ENCODE data around the gene TMPRSS3.

TMPRSS3 gene

DNA sequence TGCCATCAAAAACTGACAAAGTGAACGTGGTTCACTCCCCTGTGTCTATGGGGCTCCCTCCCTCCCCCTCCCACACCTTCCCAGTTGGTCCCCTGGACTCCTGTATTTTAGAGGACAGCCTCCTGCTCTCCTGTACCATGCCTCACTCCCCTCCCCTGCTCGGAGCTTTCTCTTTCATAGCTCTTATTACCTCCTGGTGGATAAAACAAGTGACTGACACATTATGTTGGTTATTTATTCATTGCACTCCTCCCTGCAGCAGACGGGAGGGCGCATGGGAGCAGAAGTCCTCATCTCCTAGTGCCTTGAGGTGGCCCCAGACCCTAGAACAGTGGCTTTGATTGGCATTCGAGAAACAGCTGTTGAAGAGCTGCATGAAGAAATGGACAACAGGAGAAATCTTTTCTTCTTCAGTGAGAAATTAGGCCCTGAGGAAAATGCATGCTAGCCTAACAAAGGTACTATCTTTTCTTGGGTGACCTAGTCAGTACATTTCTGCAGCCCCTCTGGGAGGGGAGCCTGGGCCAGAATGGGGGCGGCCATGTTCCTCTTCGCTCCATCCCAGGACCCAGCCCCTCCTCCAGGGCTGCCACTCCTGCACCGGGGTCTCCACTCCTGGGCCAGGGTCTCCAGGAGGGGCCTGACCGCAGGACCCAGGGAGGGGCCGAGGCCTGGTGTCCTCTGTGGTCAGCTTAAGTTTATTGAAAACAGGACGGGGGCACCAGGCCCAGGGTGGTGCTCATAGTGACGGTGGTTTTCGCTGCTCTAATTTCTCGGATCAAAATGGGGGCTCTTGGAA is 28.3 kb downstream of the TMPRSS3 start:
- no peak for DNase-seq

- no peak for DNase-seq
Measured at GRCh38 chr21:42366292-42367010, 29.4 kb downstream of the TMPRSS3 start, which contains the start of gene TFF1. TFF1 (minus strand) TSS chr21:42366535; CDS start chr21:42366495, 40 bp downstream.

DNA sequence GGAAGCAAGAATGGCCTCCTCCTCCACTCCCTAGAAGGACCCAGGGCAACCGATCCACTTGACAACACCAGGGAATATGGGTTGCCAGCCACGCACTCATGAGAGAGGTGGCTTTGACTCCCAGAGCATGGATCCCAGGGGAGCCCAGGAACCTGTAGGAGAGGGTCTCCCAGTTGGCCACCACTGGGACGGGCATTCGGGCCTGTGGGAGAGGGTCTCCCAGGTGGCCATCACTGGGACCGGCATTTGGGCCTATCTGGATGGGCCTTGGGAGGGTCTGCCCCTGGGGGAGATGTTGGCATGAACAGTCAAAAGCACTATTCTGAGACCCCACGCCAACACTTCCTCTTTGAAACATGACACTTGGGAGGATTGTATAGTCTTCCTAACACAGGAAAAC is 30.1 kb downstream of the TMPRSS3 start:
- no peak for DNase-seq

GRCh38 chr21:42364304-42364865 is 31.5 kb downstream of the TMPRSS3 start:
- no peak for DNase-seq

DNA sequence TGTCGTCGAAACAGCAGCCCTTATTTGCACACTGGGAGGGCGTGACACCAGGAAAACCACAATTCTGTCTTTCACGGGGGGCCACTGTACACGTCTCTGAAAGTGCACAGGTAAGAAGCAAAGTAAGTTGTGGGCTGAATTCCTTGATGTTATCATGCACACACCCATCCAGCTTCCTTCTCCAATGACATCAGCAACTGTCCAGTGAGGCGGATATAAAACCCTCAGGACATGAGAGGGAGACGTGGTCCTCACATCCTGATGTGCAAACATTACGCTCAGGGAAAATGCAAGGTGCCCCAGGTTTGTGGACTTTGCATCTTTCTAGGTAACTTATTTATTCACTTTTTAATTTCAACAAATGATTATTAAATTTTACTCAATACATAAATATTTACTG is 32.5 kb downstream of the TMPRSS3 start:
- no peak for DNase-seq

DNA sequence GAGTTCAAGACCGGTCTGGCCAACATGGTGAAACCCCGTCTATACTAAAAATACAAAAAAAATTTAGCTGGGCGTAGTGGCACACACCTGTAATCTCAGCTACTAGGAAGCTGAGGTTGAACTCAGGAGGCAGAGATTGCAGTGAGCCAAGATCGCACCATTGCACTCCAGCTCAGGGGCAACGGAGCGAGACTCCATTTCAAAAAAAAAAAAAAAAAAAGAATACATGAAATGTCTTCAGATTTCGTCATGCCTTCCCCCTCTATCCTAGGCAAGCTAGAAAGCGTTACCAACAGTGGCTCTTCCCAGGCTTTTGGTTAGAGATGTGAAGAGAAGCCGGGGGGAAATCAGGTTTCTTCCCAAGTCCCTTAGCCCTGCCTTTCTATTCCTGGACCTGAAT is 33.2 kb downstream of the TMPRSS3 start:
- no peak for DNase-seq

DNA sequence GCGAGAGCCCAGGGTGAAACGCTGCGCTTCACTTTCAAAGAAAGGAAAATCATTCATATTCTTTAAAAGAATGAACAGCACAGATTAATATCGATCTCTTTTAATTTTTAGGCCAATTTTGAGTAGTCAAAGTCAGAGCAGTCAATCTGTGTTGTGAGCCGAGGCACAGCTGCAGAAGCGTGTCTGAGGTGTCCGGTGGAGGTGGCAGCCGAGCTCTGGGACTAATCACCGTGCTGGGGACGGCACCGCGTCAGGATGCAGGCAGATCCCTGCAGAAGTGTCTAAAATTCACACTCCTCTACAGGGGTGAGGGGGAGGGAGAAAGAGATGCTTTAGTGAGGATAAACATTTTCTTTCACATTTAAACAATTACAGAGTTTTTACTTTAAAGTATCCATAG is 33.7 kb downstream of the TMPRSS3 start:
- DNase-seq, result no peak

DNA sequence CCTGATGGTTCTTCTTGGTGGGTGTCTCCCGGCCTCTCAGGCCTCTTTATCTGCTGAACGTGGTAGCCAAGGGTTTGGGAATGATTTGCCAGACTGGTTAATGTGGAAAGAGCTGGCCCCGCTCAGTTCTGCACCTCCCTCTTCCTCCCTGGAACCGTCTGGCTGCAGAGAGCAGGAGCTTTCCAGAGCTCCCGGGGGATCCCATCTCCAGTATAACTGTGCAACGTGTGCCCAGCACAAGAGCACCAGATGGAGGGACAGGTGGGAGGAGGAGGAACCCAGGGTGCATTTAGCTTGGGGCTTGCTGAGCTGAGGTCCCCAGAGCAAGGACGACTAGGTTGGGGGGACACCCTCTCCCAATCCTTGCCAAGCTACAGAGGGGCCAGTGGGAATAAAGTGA is 34.6 kb downstream of the TMPRSS3 start:
- DNase-seq, result no peak

GRCh38 chr21:42360317-42360716 is 35.5 kb downstream of the TMPRSS3 start:
- no peak for DNase-seq

DNA sequence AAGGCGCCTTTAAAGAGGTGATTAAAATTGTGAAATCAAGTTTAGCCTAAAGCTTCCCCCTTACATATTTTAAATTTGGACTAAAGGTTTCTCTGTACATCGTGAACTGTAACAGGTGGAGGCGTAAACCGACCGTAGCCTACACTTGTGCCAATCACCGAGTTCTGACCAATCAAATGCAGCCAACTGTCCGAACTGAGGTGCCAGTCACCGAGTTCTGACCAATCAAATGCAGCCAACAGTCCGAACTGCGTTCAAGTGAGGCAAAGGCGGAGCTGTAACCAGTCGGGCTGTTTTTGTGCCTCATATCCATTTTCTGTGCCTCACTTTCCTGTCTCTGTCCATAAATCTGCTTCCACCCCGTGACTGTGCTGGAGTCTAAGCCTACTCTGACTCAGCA is 36.9 kb downstream of the TMPRSS3 start:
- DNase-seq, result no peak

GRCh38 chr21:42358261-42358660 is 37.6 kb downstream of the TMPRSS3 start:
- no peak for DNase-seq

DNA sequence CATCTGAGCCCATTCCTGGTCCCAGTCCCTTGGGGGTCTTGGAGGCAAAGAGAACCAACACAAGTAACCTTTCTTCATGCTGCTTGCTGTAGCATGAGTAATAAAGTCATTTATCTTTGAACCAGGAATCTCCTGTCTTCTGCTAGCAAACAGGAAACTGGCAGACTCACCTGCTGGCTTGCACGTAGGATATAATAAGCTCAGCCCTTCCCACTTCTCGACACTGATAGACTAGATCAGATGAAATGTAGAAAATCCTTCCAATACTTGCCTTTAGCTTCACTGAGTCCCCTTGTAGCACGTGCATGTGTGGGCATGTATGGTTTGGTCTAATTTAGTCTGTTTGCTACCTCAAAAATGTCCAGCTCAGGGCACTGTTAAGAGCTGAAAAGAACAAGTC is 38.5 kb downstream of the TMPRSS3 start:
- no peak for DNase-seq

GRCh38 chr21:42356650-42357049 is 39.2 kb downstream of the TMPRSS3 start:
- DNase-seq, result no peak

GRCh38 chr21:42356046-42356445 is 39.8 kb downstream of the TMPRSS3 start:
- no peak for DNase-seq

GRCh38 chr21:42353623-42354022 is 42.2 kb downstream of the TMPRSS3 start:
- DNase-seq, result no peak

GRCh38 chr21:42352441-42353095 is 43.3 kb downstream of the TMPRSS3 start:
- no peak for DNase-seq

DNA sequence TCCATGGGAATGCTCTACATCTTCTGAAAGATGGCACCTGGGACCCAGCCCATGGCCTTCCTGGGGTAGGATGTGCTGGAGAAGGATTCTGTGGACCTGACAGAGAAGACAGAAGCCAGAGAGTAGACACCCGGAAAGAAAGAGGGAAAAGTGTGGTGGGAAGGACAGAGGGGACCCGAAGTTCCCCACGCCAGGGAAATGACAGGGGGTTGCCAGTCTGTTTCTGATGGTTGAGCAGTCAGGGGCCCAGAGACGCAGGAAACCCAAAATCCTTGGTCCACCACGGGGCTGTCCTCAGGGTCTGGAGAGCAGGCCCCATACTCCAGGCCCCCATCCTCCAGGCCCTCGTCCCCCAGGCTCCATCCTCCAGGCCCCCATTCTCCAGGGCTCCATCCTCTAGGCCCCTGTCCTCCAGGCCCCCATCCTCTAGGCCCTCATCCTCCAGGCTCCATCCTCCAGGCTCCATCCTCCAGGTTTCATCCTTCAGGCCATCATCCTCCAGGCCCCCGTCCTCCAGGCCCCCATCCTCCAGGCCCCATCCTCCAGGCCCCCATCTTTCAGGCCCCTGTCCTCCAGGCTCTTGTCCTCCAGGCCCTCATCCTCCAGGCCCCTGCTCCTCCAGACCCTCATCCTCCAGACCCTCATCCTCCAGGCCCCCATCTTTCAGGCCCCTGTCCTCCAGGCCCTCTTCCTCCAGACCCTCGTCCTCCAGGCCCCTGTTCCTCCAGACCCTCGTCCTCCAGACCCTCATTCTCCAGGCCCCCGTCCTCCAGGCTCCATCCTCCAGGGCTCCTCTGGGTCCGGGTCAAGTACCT is 44.0 kb downstream of the TMPRSS3 start:
- DNase-seq, result no peak

GRCh38 chr21:42350927-42351426 is 44.9 kb downstream of the TMPRSS3 start, which contains the start of gene TFF2:
TFF2 (minus strand) TSS chr21:42350994; CDS start chr21:42350957, 37 bp downstream.
- DNase-seq, result no peak

DNA sequence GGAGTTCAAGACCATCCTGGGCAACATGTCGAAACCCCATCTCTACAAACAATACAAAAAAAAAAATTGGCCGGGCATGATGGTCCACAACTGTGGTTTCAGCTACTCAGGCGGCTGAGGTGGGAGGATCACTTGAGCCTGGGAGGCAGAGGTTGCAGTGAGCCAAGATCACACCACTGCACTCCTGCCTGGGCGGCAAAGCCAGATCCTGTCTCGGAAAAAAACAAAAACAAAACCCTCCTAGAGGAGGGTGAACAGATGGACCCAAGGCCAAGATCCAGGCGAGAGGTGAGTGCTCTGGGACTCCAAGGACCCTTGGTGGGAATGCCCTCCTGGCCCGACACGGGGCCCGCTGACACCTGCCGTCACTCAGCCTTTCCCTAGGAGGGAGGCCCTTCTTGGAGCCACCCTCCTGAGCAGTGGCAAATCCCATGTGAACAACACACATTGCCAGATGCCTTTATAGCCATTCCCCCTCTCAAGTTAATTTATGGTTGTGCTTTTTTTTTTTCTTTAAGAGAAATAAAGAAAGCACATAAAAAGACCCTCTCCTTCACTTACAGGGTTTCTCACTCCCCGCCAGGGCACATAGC is 45.4 kb downstream of the TMPRSS3 start:
- no peak for DNase-seq

- DNase-seq, result no peak
Measured at GRCh38 chr21:42349420-42350317, 46.2 kb downstream of the TMPRSS3 start.

DNA sequence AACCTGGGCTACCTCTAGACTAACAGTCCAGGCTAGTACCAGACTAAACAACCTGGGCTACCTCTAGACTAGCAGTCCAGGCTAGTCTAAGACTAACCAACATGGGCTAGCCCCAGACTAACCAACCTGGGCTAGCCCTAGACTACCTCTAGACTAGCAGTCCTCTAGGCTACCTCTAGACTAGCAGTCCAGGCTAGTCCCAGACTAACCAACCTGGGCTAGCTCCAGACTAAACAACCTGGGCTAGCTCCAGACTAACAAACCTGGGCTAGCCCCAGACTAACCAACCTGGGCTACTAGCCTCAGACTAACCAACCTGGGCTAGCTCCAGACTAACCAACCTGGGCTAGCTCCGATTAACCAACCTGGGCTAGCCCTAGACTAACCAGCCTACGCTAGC is 47.1 kb downstream of the TMPRSS3 start:
- no peak for DNase-seq
